Measurements from ENCODE around the gene BBOF1.
"Not testable (repeated sequence)": the region's sequence is repeated elsewhere in the genome, so short reads cannot be mapped to it uniquely, and the experiment has no call there.

BBOF1 gene

DNA sequence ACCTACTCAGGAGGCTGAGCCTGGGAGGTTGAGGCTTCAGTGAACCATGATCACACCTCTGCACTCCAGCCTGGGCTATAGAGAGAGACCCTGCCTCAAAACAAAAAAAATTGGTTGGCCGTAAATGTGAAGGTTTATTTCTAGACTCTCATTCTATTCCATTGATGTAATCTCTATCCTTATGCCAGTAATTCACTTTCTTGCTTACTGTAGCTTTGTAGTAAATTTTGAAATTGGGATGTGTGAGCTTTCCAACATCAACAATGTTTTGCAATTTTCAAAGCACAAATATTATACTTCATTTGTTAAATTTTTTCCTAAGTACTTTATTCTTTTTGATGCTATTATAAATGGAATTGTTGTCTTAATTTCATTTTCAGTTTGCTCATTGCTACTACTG lies 90.2 kb downstream of the BBOF1 start:
- DNase-seq: no peak

DNA sequence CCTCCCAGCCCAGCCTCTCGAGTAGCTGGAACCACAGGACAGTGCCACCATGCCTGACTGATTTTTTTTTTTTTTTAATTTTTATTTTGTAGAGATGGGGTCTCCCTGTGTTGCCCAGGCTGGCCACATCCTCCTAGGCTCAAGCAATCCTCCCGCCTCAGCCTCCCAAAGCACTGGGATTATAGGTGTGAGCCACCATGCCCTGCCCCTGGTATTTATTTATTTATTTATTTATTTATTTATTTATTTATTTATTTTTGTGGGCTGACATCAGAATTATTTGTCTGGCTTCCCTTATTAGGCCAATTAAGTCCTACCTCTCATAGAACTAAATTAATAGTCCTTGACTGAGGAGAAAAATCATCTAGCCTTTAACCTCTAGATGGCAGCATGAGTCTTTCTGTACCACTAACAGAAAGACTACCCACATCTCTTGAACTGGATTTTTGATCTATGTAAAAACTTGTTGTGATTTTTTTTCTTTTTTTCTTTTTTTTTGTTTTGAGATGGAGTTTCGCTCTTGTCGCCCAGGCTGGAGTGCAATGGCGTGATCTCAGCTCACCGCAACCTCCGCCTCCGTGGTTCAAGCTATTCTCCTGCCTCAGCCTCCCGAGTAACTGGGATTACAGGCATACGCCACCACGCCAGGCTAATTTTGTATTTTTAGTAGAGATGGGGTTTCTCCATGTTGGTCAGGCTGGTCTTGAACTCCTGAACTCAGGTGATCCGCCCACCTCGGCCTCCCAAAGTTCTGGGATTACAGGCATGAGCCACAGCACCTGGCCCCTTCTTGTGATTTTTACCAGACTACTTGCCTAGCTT lies 92.5 kb downstream of the BBOF1 start:
- not testable (repeated sequence) for DNase-seq
